OCI-LY1 (cell line): ENCODE data around the gene GOLIM4.

Source experiments
- CTCF ChIP-seq: fragments of 200-600 bp; sonication (generic), shearing (Covaris generic); IDR thresholded peaks from 2 replicates; pipeline ENCODE4 v1.5.1; 2017; ENCODE audit warnings: mild to moderate bottlenecking, antibody characterized with exemption, low read length, moderate library complexity, mixed read lengths
- EZH2 ChIP-seq: fragments of 200-600 bp; sonication (generic), shearing (Covaris generic); IDR thresholded peaks from 2 replicates; pipeline ENCODE4 v1.8.0; 2017; ENCODE audit warnings: borderline replicate concordance, mixed run types, mild to moderate bottlenecking, antibody characterized with exemption, low read length, moderate library complexity, mixed read lengths

DNA sequence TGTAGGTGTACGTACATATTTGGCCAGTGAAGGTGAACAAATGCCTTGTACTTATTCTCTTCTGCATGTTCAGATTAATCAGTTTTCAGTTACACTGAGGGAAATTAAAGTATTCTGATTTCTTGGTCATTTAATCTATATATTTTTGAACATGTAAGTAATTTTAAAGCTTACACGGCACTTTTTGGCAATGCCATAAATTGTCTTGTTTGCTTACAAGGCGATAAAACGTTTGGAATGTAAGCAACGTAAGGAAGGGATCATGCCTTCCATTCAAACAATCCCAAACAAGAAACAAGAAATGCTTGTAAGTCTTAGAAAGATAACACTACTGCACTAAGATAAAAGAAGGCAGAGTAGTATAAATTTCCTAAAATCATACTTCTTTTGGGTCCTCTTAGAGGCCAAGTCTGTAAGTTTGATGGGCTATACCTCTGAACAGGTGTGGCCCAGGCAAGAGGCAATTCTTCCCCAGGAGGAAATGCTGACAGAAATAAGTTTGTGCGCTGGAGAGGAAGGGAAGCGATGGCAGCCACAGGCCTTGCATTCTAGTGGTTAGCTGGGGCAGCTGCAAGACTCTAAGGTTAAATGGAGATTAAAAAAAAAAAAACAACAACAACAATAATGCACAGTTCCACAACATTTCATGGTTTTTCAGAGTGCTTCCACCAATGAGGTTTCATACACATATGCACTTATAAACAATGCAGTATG, 73.8 kb downstream of the GOLIM4 start:
- no peak for TF ChIP-seq CTCF
- TF ChIP-seq EZH2 = no peak
